Naive B cell (primary cell): ENCODE results near the gene TASL. TPM values are rescaled to one million over a fixed set of nuclear protein-coding genes. Genes with fewer than 3 reads are reported as not detected.

ENCODE experiments used
- polyA plus RNA-seq, 6 donors: library from polyadenylated mRNA; unstranded; fragments of 300-500 nt; fragmentation: Illumina TruSeq; gene quantifications; one replicate each; pipeline ENCODE4 v1.2.3, GENCODE V29; 2021; ENCODE audit warnings: low read depth in 6 of 6

TASL gene
- polyA plus RNA-seq, 6 donors from 2014 or later = 15.2 to 39.8 (median 32.9) TPM

Other genes with a start within 250 kb of the TASL start
- gene GK, start 75.7 kb upstream of the TASL start, polyA plus RNA-seq = 10 to 100 TPM; 10.3 to 19.5 (median 14.5) TPM